ENCODE results near the gene VIT.
"Not testable (repeated sequence)": the region's sequence is repeated elsewhere in the genome, so short reads cannot be mapped to it uniquely, and the experiment has no call there.

Gene VIT

DNA sequence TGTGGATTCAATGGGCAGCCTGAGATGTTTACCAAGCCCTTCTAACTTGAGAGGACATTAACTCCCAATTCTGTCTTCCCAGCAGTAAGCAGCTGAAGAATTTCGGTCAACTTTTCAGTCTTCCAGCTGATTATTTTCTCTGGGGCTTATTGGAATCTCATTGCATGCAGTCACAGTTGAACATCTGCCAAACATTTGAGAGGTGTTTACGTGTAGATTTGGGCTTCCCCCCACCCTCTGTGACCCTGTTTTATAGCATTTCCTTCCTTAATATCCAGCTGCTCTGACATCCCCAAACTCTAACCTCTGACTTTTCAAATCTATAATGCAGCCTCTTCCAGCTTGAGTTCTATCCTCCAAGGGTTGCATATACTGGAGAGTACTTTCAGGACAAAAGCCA lies 16.5 kb upstream of the VIT start:
- DNase-seq: no peak

DNA sequence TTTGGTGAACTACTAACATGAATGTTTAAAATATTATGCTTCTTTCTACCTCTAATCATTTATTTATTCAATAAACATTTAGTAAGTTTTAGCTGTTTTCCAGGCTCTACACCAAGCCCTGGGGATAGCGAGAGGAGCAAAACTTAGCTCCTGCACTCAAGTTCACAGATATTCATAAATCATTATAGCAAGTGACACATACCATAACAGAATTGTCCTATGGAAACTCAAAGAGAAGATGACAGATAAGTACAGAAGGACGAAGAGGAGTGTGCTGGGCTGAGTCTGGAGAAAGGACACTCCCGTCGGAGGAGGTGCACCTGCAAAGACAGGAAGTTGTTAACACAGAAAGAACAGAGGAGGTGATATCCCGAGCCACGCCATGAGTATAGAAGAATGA lies 13.9 kb upstream of the VIT start:
- no peak for DNase-seq

DNA sequence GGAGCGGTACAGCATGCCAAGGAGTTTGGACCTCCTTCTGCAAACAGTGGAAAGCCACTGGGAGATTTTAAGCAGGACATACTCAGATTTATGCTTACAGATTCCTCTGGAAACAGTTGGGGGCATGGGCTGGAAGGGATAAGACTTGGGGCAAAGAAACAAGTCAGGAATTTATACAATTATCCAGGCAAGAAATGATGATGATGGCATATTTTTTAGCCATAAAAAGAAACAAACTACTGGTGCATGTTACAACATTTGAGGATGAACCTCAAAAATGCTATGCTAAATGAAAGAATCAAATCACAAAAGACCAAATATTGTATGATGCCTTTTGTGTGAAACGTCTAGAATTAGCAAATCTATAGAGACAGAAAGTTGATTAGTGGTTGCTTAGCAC lies 13.5 kb upstream of the VIT start:
- no peak for DNase-seq

DNA sequence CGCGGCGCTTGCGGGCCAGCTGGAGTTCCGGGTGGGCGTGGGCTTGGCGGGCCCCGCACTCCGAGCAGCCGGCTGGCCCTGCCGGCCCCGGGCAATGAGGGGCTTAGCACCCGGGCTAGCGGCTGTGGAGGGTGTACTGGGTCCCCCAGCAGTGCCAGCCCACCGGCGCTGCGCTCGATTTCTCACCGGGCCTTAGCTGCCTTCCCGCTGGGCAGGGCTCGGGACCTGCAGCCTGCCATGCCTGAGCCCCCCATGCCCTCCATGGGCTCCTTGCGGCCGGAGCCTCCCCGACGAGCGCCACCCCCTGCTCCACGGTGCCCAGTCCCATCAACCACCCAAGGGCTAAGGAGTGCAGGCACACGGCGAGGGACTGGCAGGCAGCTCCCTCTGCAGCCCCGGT lies 8.2 kb upstream of the VIT start:
- DNase-seq: not testable (repeated sequence)

DNA sequence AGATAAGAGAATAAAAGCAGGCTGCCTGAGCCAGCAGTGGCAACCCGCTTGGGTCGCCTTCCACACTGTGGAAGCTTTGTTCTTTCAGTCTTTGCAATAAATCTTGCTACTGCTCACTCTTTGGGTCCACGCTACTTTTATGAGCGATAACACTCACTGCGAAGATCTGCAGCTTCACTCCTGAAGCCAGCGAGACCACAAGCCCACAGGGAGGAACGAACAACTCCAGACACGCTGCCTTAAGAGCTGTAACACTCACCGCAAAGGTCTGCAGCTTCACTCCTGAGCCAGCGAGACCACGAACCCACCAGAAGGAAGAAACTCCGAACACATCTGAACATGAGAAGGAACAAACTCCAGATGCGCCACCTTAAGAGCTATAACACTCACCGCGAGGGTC lies 7.5 kb upstream of the VIT start:
- not testable (repeated sequence) for DNase-seq

DNA sequence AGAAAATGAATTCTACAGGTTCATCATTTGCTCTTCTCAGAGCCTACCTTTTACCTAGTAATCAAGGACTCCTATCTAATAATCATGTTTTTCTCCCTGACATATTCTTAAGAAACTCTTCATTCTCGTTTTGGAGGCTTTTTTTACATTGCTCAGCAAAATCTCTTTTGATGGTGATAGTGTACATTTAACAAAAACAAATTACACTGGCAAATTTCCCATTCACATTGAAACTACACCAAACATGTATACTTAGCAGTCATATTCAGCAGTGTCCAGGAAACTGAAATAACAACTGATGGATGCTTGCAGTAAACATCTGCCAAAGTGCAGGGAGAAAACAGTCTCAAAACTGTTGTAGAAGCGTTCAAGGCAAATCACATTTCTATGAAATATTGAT lies 4.4 kb upstream of the VIT start:
- no peak for DNase-seq

DNA sequence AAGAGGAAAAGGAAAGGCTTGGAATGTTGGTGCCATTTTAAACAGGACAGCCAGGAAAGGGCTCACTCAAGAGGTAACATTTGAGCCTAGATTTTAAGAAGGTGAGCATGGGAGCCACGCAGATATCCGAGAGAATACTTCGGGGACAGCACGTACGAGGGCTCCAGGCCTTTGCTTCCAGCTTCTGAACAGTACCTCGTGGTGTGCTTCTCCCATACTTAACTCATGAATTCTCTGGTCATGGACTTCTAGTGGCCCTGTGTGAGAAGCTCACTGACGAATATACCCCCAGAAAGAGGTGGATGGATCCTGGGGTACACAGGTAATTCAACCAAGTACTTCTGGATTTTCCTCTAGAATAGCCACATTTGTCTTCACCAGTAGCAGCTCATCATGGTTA lies 2.7 kb upstream of the VIT start:
- DNase-seq: no peak

DNA sequence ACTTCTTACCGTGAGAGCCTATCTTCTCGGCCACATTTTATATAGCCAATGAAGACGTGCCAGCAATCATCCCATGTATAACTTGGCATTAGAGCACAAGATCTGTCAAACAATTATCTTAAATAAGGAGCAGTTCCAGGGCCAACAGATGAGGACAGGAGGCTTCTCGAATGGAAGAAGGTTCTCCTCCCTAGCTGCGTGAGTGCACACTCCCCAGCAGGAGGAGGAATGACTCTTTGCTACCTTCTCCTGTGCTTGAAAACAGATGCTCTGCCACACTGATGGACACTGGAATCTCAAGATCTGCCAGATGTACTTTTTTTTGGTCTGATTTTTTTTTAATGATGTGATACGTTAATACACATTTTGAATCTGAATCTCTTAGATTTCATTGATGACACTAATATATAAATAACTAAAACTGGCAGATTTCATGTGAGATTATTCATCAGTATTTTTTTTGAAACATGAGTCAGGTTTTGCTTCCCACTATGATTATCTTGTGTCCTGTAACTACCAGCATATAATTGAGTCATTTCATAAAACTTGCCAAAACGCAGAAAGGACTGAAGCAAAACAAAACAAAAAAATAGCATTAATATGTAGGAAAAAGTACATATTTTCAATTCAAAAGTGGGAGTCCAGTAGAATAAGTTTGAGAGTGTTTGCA lies 626 bp upstream of the VIT start:
- no peak for DNase-seq

DNA sequence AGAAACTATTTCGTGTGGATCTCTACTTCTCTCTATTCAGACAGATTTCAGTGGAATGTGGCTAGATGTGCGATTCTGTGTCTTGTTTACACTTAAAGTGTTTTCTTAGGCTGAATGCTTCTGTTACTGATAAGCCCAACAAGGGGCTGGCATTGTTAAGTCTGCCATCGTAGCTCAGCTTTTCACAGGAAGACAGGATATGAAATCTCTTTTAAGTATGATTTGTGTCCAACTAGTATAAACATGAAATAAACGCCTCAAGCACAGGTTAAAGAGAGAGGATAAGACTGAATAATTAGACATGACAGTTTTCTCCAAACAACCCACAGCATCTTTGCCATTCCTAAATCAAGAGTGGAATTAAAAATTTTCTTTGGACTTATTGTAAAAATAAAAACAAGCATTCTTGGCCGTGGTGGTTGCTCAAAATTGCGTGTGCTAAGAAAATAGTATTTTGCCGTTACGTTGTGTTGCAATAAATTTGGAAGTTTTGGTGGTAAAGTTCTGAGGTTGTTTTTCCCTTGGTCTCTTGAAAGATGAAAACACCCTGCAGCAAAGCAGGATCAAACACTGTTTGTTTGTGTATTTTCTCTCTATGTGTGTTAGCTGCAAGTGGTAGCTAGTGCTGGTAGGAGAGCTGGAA lies 1.0 kb downstream of the VIT start:
- DNase-seq: no peak

DNA sequence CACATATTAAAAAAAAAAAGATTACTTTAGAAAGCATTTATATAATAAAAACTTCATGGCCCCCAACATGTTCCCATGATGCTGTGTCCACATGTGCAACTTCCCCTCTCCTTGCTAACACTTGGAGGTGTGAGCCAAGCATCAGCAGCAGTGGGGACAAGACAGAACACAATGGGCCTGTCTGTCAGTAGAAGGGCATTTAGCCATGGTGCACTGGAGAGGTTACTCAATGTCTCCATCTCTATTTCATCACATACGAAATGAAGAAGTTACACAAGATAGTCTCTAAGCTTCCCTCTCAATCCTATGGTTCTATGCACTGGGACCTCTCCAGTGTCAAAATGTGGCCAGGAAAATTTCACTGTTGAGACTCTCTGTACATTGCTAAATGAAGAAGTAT lies 2.5 kb downstream of the VIT start:
- DNase-seq: peak in 1 of 2 donors; percentile 14

DNA sequence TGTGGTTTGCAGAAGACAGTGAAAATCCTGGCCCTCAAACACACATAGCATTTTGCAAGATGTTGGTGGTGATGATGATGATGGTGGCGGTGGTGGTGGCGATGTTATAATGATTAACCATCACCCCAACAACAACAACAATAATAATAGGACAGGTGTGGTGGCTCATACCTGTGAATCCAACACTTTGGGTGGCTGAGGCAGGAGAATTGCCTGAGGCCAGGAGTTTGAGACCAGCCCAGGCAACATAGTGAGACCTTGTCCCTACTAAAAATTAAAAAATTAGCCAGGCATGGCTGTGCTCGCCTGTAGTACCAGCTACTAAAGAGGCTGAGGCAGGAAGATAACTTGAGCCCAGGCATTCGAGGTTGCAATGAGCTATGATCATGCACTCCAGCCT lies 3.8 kb downstream of the VIT start:
- DNase-seq: no peak

DNA sequence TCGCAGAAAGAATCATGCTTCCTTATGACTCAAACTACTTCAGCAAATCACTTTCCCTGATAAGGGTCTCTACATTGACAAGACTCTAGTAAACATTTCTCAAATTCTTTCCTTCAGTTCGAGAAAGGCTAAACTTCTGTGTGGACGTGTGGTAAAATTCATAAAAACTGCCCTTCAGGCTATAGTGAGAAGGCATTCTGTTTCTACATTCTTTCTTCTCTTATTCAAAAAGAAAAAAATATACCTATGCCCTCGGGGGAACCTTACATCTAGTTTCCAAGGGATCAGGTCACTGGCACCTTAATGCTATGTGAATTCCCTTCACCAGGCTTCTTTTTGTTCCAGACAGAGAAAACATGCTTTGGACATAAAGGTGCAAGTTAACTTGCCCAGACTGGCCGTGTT lies 4.9 kb downstream of the VIT start:
- no peak for DNase-seq

DNA sequence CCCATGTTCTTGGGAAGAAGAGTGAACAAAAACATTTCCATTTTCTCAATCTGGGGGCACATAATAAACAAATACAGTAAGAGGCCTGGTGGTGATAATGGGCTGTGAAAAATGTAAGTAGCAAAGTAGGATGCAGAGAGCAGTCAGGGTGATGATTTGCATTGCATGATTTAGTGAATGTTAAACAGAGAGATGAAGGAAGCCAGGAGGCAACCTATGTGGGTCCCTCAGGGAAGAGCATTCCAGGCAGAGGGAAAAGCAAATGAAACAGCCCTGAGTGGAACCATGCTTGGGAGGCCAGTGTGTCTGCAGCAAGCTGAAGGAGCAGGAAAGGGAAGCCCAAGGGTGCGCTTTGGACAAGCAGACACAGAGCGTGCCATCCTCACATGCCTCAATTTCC lies 5.4 kb downstream of the VIT start:
- DNase-seq: no peak

DNA sequence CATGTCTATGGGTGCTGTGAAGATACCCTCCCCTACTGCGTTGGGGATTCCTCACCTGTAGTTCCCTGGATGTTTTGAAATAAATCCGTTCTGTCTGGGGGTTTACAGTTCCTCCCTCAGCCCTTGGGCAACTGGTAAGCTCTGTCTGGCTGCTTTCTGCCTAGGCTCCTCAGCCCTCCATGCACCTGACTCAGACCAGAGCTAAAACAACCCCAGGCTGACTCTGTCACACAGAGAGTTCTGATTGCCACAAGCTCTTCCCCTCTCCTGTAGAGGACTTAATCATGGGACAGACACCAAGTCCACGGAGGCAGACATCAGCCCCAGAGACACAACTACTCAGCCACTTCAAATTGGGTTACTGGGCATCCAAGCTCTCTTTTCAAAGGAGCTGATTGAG lies 6.3 kb downstream of the VIT start:
- DNase-seq: no peak

DNA sequence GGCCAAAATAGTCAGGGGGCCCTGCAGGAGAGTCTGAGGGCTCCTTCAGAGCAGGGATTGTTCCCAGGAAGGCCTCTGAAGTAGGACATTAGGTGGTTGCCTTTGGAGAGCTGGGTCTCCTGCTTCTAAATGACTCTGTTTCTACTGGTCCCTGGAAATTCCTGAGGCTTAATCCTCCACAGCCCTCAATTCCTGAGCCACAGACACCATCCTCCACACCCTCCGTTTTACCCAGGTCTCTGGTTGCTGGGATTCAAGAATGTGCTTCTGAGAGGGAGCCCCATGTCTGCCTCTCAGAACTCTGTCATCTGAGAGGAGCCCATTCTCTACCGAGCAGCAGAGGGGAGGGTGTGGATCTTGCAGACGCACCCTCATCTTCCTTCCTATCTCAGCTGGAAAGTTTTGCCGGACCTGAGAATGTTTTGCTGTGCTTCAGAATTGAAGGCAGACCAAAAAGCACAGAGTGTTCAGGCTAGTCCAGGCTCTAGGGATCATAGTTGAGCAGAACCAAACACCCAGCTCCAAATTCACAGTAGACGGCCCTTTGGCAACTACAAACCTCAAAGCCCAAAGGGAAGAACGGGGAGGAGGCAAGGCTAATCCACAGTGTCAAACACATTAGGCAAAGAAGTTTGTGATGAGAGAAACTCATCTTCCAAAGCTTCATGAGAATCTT lies 8.1 kb downstream of the VIT start:
- DNase-seq: no peak

DNA sequence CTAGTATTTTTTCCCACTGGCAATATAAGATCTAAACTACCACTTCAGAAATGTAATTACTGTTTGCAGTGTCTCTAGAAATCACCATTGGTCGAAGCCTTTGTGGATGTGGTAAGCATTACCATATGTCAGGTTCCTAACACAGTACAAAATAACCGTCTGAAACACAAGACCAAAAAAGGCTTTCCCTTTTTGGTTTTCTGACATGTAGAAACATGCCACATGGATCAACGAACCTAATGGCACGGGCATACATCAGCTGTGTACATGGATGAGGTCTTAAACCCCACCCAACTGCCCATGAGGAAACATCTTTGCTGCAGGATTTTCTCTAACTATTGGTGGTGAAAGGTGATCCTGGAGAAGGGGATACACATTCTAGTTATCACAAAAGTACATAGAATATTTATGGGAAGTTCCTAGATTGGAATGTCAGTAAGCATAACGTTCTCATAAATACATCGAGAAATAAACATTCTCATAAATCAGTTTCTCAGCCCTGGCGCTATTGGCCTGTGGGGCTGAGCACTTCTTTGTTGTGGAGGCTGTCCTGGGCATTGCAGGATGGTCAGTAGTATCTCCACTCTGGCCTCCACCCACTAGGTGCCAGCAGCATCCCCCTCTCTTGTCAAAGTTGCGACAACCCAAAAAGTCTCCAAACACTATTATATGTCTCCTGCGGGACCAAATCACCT lies 9.0 kb downstream of the VIT start:
- DNase-seq: no peak

DNA sequence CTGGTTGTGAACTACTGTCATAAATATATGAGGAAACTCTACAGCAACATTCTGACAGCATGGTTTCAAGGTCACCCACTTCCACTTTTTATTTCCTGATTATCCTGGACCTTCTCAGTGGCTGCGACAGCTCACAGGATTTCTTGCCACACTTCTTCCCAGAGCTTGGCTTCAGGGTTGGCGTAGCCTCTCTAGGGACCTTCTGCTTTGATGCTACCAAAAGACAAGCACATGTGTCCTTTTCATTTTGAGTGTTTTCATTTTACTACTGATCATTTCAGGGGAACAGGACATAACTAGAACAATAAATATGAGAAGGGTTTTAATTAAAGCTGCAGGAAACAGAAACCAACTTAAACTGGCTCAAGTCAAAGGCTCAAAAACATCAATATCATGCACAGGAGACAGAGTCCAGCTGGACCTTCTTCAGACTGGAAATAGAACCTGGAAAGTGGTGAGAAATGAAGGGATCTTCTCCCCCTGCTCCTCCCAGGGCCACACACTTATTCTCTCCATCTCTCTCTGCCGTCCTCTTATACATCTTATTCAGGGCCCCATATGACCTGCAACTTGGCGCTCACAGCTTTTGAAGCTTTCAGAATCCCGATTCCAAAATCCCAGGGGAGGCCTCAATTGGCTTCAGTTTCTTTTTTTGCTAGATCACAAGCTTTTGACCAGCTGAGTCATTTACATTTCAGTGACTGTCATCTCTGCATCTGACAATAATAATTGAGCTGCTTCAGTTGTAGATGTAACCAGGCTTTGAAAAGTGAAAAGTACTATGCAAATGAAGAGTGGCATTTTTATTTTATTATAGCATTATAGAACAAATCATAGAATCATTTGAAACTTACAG lies 9.7 kb downstream of the VIT start:
- no peak for DNase-seq

DNA sequence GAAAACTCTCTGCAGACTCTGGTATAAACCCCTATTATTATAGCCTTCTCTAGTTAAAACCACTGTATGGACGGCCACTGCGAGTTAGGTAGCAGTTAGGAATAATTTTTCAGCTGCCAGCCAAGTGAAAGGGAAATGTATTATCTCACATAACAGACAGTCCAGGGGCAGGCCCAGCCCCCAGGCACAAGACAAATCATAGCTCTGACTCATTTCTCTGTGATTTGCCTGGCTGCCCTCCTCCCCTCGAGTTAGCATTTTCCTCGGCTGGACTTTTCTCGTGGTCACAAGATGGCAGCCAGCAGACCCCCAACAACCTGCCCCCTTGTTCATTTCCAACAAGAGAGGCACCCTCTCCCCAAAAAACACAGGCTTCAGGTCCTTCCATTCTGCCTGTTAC lies 10.5 kb downstream of the VIT start:
- no peak for DNase-seq

DNA sequence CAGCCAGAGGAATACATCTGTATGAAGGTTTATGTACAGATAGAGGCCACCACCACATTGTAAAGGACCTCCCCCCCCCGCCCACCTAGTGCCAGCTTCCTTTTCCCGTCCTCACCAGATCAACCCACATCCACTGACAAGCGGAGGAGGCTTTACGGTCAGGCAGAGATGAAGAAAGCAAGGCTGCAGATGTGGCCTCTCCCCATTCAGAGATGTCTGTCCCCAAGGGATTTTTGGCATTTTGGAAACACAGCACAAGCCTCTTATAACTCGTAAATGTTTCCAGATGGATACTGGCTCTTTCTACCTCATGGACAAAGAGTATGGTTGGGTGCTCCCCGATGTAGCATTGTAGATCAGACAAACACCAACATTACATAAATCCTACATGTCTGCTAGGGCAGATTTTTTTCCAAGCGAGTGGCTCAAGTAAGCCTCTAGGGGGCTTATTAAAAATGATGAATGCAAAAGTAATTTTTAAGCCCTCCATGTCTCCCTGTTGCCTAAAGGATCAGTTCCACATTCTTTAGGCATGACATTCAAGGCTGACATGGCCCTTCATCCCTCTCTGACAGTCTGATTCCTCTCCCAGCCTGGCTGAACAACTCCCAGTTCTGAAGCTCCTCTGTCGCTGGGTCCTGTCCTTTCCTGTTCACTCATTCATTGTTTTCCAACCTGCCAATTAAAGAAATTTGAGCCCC lies 11.7 kb downstream of the VIT start:
- no peak for DNase-seq

DNA sequence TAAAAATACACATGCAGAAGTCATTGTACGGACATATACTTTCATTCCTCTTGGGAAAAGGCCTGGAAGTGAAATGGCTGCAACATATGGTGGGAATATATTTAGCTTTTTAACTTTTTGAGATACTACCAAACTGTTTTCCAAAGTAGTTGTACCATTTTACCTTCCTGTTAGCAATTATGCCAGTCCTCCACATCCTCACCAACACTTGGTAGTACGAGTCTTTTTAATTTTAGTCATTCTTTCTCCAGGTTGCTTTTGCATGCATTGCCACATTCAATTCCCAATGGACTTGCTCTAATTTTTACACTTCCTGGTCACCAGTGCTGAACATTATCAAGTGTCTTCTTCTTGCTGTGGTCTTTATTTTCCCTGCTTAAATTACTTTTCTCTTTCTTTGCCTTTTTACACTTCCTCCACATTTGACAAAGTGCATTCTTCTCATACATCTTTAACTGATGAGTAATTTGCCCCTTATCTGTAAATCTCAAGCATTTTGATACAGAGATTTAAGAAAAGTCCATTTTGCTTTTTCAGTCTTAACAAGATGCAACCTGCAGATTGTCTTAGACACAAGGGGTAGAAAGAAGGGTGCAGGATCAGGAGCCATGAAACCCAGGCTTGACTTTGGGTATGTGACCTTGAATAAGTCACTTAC lies 14.5 kb downstream of the VIT start:
- no peak for DNase-seq

DNA sequence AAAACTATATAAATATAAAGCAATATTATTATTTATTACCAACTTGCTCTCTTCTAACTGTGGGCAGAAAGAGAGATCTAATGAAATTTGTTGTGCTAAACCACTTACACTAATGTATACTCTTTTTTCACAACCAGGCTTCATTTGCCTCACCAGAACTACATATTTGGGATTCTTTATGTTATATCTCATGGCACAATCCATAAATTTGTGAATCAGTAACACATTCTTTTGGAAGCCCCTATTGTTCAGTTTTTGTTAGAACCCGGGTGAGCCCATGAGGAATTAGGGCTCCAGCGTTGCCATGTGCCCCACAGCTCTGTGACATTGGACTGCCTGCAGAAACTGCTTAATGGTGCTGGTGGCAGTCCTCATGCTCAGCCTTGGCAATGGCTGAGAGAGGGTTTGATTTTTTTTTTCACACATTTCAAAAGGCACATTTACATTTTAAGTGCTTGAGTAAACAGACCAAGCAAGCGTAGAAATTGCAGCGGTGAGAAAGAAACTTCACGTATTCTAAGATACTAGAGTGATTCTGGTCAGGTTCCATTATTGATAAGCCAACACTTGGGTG lies 15.3 kb downstream of the VIT start:
- no peak for DNase-seq

Data from CD4-positive, alpha-beta T cell treated with Interleukin-4 for 1 hour (primary cell).